Breast epithelium (tissue), 4 donors: ENCODE data around the gene ABHD11. TPM values are rescaled to one million over a fixed set of nuclear protein-coding genes. Genes with fewer than 3 reads are reported as not detected.

Experiments
- DNase-seq, 2 donors: peaks; one replicate each; pipeline ENCODE4 v3.0.0-alpha.2; 2019; ENCODE audit warnings: low spot score in 2 of 2
- H3K27ac ChIP-seq, 2 donors: fragments of 200-600 bp; sonication (generic) in 1 of 2; one replicate each; pipeline ENCODE4 v1.5.1; 2016 to 2019; ENCODE audit warnings: mild to moderate bottlenecking in 1 of 2
- H3K27me3 ChIP-seq, 2 donors: fragments of 200-600 bp; sonication (generic) in 1 of 2; one replicate each; pipeline versions ENCODE4 v1.5.1 to v1.6.0; 2017 to 2019; ENCODE audit warnings: control low read depth in 1 of 2, mild to moderate bottlenecking in 1 of 2
- H3K36me3 ChIP-seq: fragments of 200-600 bp; one replicate; pipeline ENCODE4 v1.5.1; 2019
- H3K4me1 ChIP-seq, 2 donors: fragments of 200-600 bp; sonication (generic); one replicate each; pipeline ENCODE4 v1.5.1; 2016 to 2019; ENCODE audit warnings: control low read depth in 1 of 2
- H3K4me3 ChIP-seq, 3 donors: fragments of 200-600 bp; sonication (generic); 1 replicate in 2 of 3; 2 replicates in 1 of 3; pipeline ENCODE4 v1.5.1; 2016 to 2019; ENCODE audit warnings: mild to moderate bottlenecking in 3 of 3, moderate library complexity in 2 of 3
- H3K9me3 ChIP-seq, 2 donors: fragments of 200-600 bp; sonication (generic) in 1 of 2; one replicate each; pipeline ENCODE4 v1.5.1; 2016 to 2019; ENCODE audit warnings: control low read depth in 1 of 2
- CTCF ChIP-seq, 3 donors: fragments of 450-650 bp; IDR thresholded peaks; one replicate each; pipeline ENCODE4 v1.5.1; 2016 to 2017; ENCODE audit warnings: antibody characterized with exemption in 3 of 3, mild to moderate bottlenecking in 3 of 3, moderate library complexity in 3 of 3
- POLR2A ChIP-seq: fragments of 450-650 bp; IDR thresholded peaks from one replicate; pipeline ENCODE4 v1.6.1; 2016; ENCODE audit warnings: antibody characterized with exemption, mild to moderate bottlenecking, moderate library complexity
- POLR2AphosphoS5 ChIP-seq, 3 donors: sonication (generic); formaldehyde crosslinking; IDR thresholded peaks; one replicate each; pipeline ENCODE4 v1.6.1; 2017; ENCODE audit warnings: antibody characterized with exemption in 3 of 3
- intact Hi-C: fragments of 100-400 bp; cut with DNase I; formaldehyde crosslinking; loops from one replicate; pipeline ENCODE4 v1.15.1; 2023; ENCODE audit warnings: low total_unique reads
- total RNA-seq, 3 donors: library from RNA; depleted of rRNA; stranded (reverse); fragments of >200 nt; gene quantifications; one replicate each; pipeline ENCODE4 v1.1.0, GENCODE V29; 2016

The ABHD11 gene
- total RNA-seq, 3 donors from 2014 or later: 10.9 to 57.8 (median 36.4) TPM

- no peaks in the 10 kb centered on the region for H3K9me3 ChIP-seq
- no peak overlapping the region for H3K27ac ChIP-seq
- H3K27me3 ChIP-seq: peaks cover 0 to 10% of the 10 kb centered on the region in 2 donors
- DNase-seq: no peak
- H3K4me1 ChIP-seq: peaks cover 0 to 2% of the 10 kb centered on the region in 2 donors
- no peaks in the 10 kb centered on the region for H3K36me3 ChIP-seq
- TF ChIP-seq POLR2A: no peak
- TF ChIP-seq CTCF (IDR thresholded peaks at IDR 0.05): no peak
- TF ChIP-seq POLR2AphosphoS5 (IDR thresholded peaks at IDR 0.05): no peak
- intact Hi-C loops: no loop called here
- no peak overlapping the region for H3K4me3 ChIP-seq
These were observed 36.3 kb upstream of the ABHD11 start for GRCh38 chr7:73774923-73775322.

- Histone ChIP-seq H3K27me3 (peaks cover 0 to 20% of the 10 kb centered on the region in 2 donors), H3K4me1 (peaks cover 0 to 2% of the 10 kb centered on the region in 2 donors), H3K36me3 (no peaks in the 10 kb centered on the region), H3K9me3 (no peaks in the 10 kb centered on the region), H3K27ac (no peak overlapping the region), H3K4me3 (no peak overlapping the region)
- TF ChIP-seq POLR2AphosphoS5 (IDR thresholded peaks at IDR 0.05): no peak
- TF ChIP-seq CTCF (IDR thresholded peaks at IDR 0.05): no peak
- TF ChIP-seq POLR2A: no peak
- intact Hi-C loops: no loop called here
- DNase-seq: no peak
These were observed 35.3 kb upstream of the ABHD11 start for GRCh38 chr7:73773700-73774517.

GRCh38 chr7:73770860-73771670, 32.5 kb upstream of the ABHD11 start:
- Histone ChIP-seq H3K4me1 (peaks cover 0 to 2% of the 10 kb centered on the region in 2 donors), H3K27me3 (peaks cover 0 to 21% of the 10 kb centered on the region in 2 donors), H3K4me3 (peak overlapping the region in 2 of 3 donors; percentile 52 to 67), H3K27ac (peak overlapping the region; percentile 85 to 94), H3K9me3 (no peaks in the 10 kb centered on the region), H3K36me3 (no peaks in the 10 kb centered on the region)
- DNase-seq: no peak
- intact Hi-C loops: no loop called here
- TF ChIP-seq CTCF (IDR thresholded peaks at IDR 0.05): no peak
- TF ChIP-seq POLR2AphosphoS5 (IDR thresholded peaks at IDR 0.05): no peak
- TF ChIP-seq POLR2A: no peak

GRCh38 chr7:73770002-73770859, 31.6 kb upstream of the ABHD11 start, which contains the start of gene CLDN3:
CLDN3 (minus strand) TSS chr7:73770270; CDS start chr7:73770049, 221 bp downstream.
- TF ChIP-seq POLR2A (peak; percentile 57), CTCF (IDR thresholded peaks at IDR 0.05) (no peak), POLR2AphosphoS5 (IDR thresholded peaks at IDR 0.05) (peak in 2 of 3 donors; percentile 63 to 90)
- intact Hi-C loops: no loop called here
- Histone ChIP-seq H3K4me1 (peaks cover 0 to 2% of the 10 kb centered on the region in 2 donors), H3K9me3 (no peaks in the 10 kb centered on the region), H3K4me3 (peak within 1 kb of the TSS in 2 of 3 donors; percentile 52 to 67), H3K27ac (peak within 1 kb of the TSS; percentile 85 to 94), H3K36me3 (no peaks in the 10 kb centered on the region), H3K27me3 (peaks cover 0 to 21% of the 10 kb centered on the region in 2 donors)
- DNase-seq: peak; percentile 85 to 94
